HCT116 (cell line): Measurements from ENCODE around the gene CLIP4. TPM values are rescaled to one million over a fixed set of nuclear protein-coding genes. Genes with fewer than 3 reads are reported as not detected.

ENCODE experiments used
- ATAC-seq: fragments of 200-7000 bp; cut with Tn5 transposase; 2 replicates; pipeline ENCODE4 v1.9.1; 2020; ENCODE audit warnings: mild to moderate bottlenecking, moderate library complexity
- BruUV-seq: library from RNA; stranded (reverse); fragments of 400-500 nt; replicated peaks from 2 replicates; lab custom pipeline; 2021; lab: Mats Ljungman, UMichigan
- CTCF ChIA-PET: fragments of 300-600 bp; sonication (Branson Sonifier 250); formaldehyde crosslinking; loops from one replicate; lab custom pipeline; 2021; ENCODE audit warnings: antibody characterized with exemption; lab: Charles Lee
- POLR2A ChIA-PET: fragments of 300-600, 350-600 bp; sonication (Branson Sonifier 250); formaldehyde crosslinking; loops from one replicate; lab custom pipeline; 2021; ENCODE audit warnings: antibody characterized with exemption; lab: Charles Lee
- RAD21 ChIA-PET, 2 experiments: fragments of 300-600 bp; sonication (Branson Sonifier 250); formaldehyde crosslinking; loops; one replicate each; lab custom pipeline; 2023; ENCODE audit warnings: low total read pairs in 2 of 2; ENCODE audit not compliant: uncharacterized antibody in 2 of 2, unreplicated experiment in 2 of 2, low non-redundant PET in 1 of 2; lab: Charles Lee
- DNase-seq: peaks from one replicate; pipeline ENCODE4 v3.0.0-alpha.2; 2010; ENCODE audit warnings: low read depth, low spot score
- H2AFZ ChIP-seq: fragments of 200-600 bp; shearing (Covaris generic), sonication (generic); 2 replicates; pipeline ENCODE4 v1.6.1; 2017; ENCODE audit warnings: low read depth, mixed run types, mixed read lengths, antibody characterized with exemption, low read length; ENCODE audit not compliant: poor library complexity, severe bottlenecking
- H3K27ac ChIP-seq: 2 replicates; pipeline ENCODE4 v1.5.1; 2012; ENCODE audit warnings: low read depth, low read length
- H3K27me3 ChIP-seq: fragments of 200-600 bp; sonication (generic); 2 replicates; pipeline ENCODE4 v1.6.1; 2016; ENCODE audit warnings: mixed run types, low read length, mixed read lengths; ENCODE audit not compliant: insufficient read depth
- H3K36me3 ChIP-seq, 2 experiments: fragments of 200-500 bp in 1 of 2; fragments of 200-600 bp in 1 of 2; sonication (Bioruptor generic) in 1 of 2; sonication (generic) in 1 of 2; 2 replicates each; pipeline versions ENCODE4 v1.5.1 to v1.6.1; 2014 to 2016; ENCODE audit warnings: low read length in 2 of 2, inconsistent platforms in 1 of 2, mixed read lengths in 1 of 2, mixed run types in 1 of 2; ENCODE audit not compliant: insufficient read depth in 2 of 2, control insufficient read depth in 1 of 2
- H3K4me1 ChIP-seq, 2 experiments: fragments of 200-600 bp in 1 of 2; sonication (generic) in 1 of 2; 2 replicates each; pipeline versions ENCODE4 v1.5.1 to v1.6.1; 2012 to 2017; ENCODE audit warnings: low read length in 2 of 2, inconsistent platforms in 1 of 2, mild to moderate bottlenecking in 1 of 2, mixed read lengths in 1 of 2, mixed run types in 1 of 2, moderate library complexity in 1 of 2; ENCODE audit not compliant: insufficient read depth in 2 of 2, control insufficient read depth in 1 of 2
- H3K4me2 ChIP-seq: fragments of 200-600 bp; sonication (generic); 2 replicates; pipeline ENCODE4 v1.6.1; 2017; ENCODE audit warnings: mixed run types, low read length, mixed read lengths
- H3K4me3 ChIP-seq, 2 experiments: fragments of 200-600 bp in 1 of 2; sonication (generic) in 1 of 2; replicated peaks in 1 of 2; 2 replicates each; pipeline ENCODE4 v1.5.1; 2011 to 2016; ENCODE audit warnings: low read length in 2 of 2, control low read depth in 1 of 2, low read depth in 1 of 2, mild to moderate bottlenecking in 1 of 2, mixed read lengths in 1 of 2, mixed run types in 1 of 2
- H3K79me2 ChIP-seq: fragments of 200-600 bp; sonication (generic); 2 replicates; pipeline ENCODE4 v1.6.1; 2017; ENCODE audit warnings: mild to moderate bottlenecking, mixed run types, low read length, moderate library complexity, mixed read lengths; ENCODE audit not compliant: insufficient read depth
- H3K9ac ChIP-seq: fragments of 200-600 bp; sonication (generic); 2 replicates; pipeline ENCODE4 v1.6.1; 2016; ENCODE audit warnings: low read length, mixed read lengths
- H3K9me2 ChIP-seq: fragments of 200-600 bp; sonication (generic), shearing (Covaris generic); 2 replicates; pipeline ENCODE4 v1.6.1; 2017; ENCODE audit warnings: mixed run types, mild to moderate bottlenecking, moderate library complexity; ENCODE audit not compliant: insufficient read depth
- H3K9me3 ChIP-seq, 2 experiments: fragments of 200-500 bp in 1 of 2; fragments of 200-600 bp in 1 of 2; sonication (Bioruptor generic) in 1 of 2; sonication (generic) in 1 of 2; 2 replicates each; pipeline ENCODE4 v1.6.1; 2014 to 2017; ENCODE audit warnings: low read length in 2 of 2, mixed read lengths in 2 of 2, inconsistent platforms in 1 of 2, low read depth in 1 of 2, mild to moderate bottlenecking in 1 of 2, mixed run types in 1 of 2, moderate library complexity in 1 of 2; ENCODE audit not compliant: control insufficient read depth in 1 of 2, insufficient read depth in 1 of 2
- H4K20me1 ChIP-seq: fragments of 200-600 bp; sonication (generic), shearing (Covaris generic); 2 replicates; pipeline ENCODE4 v1.6.1; 2017; ENCODE audit warnings: mixed run types, mild to moderate bottlenecking, moderate library complexity; ENCODE audit not compliant: insufficient read depth
- CBX3 ChIP-seq: IDR thresholded peaks from 2 replicates; pipeline ENCODE4 v1.6.1; 2012; ENCODE audit warnings: low read depth
- CEBPB ChIP-seq: IDR thresholded peaks from 2 replicates; pipeline ENCODE4 v1.6.1; 2012; ENCODE audit warnings: low read depth
- EGR1 ChIP-seq: IDR thresholded peaks from 2 replicates; pipeline ENCODE4 v1.6.1; 2012; ENCODE audit warnings: low read depth
- ELF1 ChIP-seq: IDR thresholded peaks from 2 replicates; pipeline ENCODE4 v1.6.1; 2012; ENCODE audit warnings: low read depth, borderline replicate concordance
- EZH2 ChIP-seq: fragments of 200-600 bp; sonication (generic); IDR thresholded peaks from 2 replicates; pipeline ENCODE4 v1.6.1; 2017; ENCODE audit warnings: antibody characterized with exemption, mixed run types
- EZH2phosphoT487 ChIP-seq: fragments of 200-600 bp; IDR thresholded peaks from 2 replicates; pipeline ENCODE4 v1.6.1; 2018; ENCODE audit warnings: antibody characterized with exemption, borderline replicate concordance
- FOSL1 ChIP-seq: IDR thresholded peaks from 2 replicates; pipeline ENCODE4 v1.6.1; 2012; ENCODE audit warnings: low read depth
- POLR2A ChIP-seq: IDR thresholded peaks from 2 replicates; pipeline ENCODE4 v1.7.0; 2011; ENCODE audit warnings: borderline replicate concordance; ENCODE audit not compliant: insufficient read depth, insufficient read length; ENCODE audit errors: extremely low read depth
- POLR2AphosphoS5 ChIP-seq: IDR thresholded peaks from 2 replicates; pipeline ENCODE4 v1.6.1; 2011; ENCODE audit warnings: mild to moderate bottlenecking, low read depth, low read length, moderate library complexity
- SP1 ChIP-seq: IDR thresholded peaks from 2 replicates; pipeline ENCODE4 v1.6.1; 2012; ENCODE audit warnings: low read depth
- SRF ChIP-seq: IDR thresholded peaks from 2 replicates; pipeline ENCODE4 v1.6.1; 2012; ENCODE audit warnings: low read depth
- TCF7L2 ChIP-seq: IDR thresholded peaks from 2 replicates; pipeline ENCODE4 v1.7.0; 2011; ENCODE audit warnings: borderline replicate concordance, inconsistent platforms; ENCODE audit not compliant: insufficient read depth, insufficient read length; ENCODE audit errors: extremely low read depth
- YY1 ChIP-seq: IDR thresholded peaks from 2 replicates; pipeline ENCODE4 v1.6.1; 2011; ENCODE audit warnings: low read length, low read depth, moderate library complexity, mild to moderate bottlenecking; ENCODE audit not compliant: insufficient replicate concordance; ENCODE audit errors: extremely low read depth
- intact Hi-C: fragments of 100-400 bp; cut with micrococcal nuclease; formaldehyde crosslinking; loops from 2 replicates; pipeline ENCODE4 v1.10.0; 2022
- total RNA-seq: library from RNA; stranded (reverse); gene quantifications from one replicate; pipeline ENCODE4 v1.2.1, GENCODE V29; 2021; ENCODE audit not compliant: unreplicated experiment
- TF ChIP-seq, protein P1 (sequence below), 3 experiments: fragments of 200-600 bp in 1 of 3; sonication (generic) in 1 of 3; IDR thresholded peaks in 2 of 3; conservative IDR thresholded peaks in 1 of 3; 2 replicates each; pipeline ENCODE4 v1.5.1; 2012 to 2017; ENCODE audit warnings: low read depth in 2 of 3, low read length in 2 of 3, antibody characterized with exemption in 1 of 3, borderline replicate concordance in 1 of 3, control low read depth in 1 of 3, mild to moderate bottlenecking in 1 of 3, mixed read lengths in 1 of 3, mixed run types in 1 of 3, moderate library complexity in 1 of 3; ENCODE audit not compliant: insufficient read depth in 1 of 3
- TF ChIP-seq, protein P2 (sequence below): IDR thresholded peaks from 2 replicates; pipeline ENCODE4 v1.6.1; 2011; ENCODE audit warnings: mild to moderate bottlenecking, low read length, moderate library complexity; ENCODE audit not compliant: insufficient replicate concordance; ENCODE audit errors: extremely low read depth
- TF ChIP-seq, protein P3 (sequence below): IDR thresholded peaks from 2 replicates; pipeline ENCODE4 v1.6.1; 2012; ENCODE audit warnings: low read depth
- TF ChIP-seq, protein P4 (sequence below): IDR thresholded peaks from 2 replicates; pipeline ENCODE4 v1.6.1; 2012

The CLIP4 gene
- total RNA-seq, 1 experiment from 2014 or later = 27.8 TPM

DNA sequence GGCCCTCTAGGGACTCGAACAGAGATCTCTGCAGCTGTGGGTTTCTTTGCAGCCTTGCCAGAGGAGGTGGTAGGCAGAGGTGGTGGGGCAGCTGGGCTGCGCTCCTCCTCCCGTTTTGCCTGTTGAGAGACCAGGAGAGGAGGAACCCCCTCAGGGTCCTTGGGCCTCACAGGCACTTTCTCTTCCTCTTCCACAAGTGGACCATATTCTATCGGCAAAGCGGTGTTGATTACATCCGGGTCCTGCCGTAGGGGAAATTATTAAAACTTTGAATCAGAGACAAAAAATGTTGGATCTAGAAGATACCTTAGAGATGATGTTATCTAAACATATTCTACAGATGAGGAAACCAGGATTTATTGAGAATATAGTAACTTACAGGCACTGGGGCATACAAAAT lies 78.5 kb downstream of the CLIP4 start:
- no peaks in the 10 kb centered on the region for H3K9me3 ChIP-seq
- ChIA-PET RAD21 (no interaction called here), CTCF (no interaction called here), POLR2A (no interaction called here)
- DNase-seq (no peak), ATAC-seq (no peak)
- H4K20me1 ChIP-seq = no peaks in the 10 kb centered on the region
- no peaks in the 10 kb centered on the region for H3K9me2 ChIP-seq
- H3K4me2 ChIP-seq = no peak overlapping the region
- no peak overlapping the region for H2AFZ ChIP-seq
- H3K9ac ChIP-seq = no peak overlapping the region
- intact Hi-C loops = loop anchor here (10.0 kb wide), 1 partner anchor 359 kb away; no protein-coding TSS in a partner anchor
- no peak overlapping the region for H3K4me3 ChIP-seq
- H3K4me1 ChIP-seq = no peaks in the 10 kb centered on the region
- no peak for TF ChIP-seq CBX3
- TF ChIP-seq POLR2AphosphoS5 = no peak
- TF ChIP-seq YY1 = no peak
- TF ChIP-seq, protein P1, sequence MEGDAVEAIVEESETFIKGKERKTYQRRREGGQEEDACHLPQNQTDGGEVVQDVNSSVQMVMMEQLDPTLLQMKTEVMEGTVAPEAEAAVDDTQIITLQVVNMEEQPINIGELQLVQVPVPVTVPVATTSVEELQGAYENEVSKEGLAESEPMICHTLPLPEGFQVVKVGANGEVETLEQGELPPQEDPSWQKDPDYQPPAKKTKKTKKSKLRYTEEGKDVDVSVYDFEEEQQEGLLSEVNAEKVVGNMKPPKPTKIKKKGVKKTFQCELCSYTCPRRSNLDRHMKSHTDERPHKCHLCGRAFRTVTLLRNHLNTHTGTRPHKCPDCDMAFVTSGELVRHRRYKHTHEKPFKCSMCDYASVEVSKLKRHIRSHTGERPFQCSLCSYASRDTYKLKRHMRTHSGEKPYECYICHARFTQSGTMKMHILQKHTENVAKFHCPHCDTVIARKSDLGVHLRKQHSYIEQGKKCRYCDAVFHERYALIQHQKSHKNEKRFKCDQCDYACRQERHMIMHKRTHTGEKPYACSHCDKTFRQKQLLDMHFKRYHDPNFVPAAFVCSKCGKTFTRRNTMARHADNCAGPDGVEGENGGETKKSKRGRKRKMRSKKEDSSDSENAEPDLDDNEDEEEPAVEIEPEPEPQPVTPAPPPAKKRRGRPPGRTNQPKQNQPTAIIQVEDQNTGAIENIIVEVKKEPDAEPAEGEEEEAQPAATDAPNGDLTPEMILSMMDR (IDR thresholded peaks at IDR 0.05 in 2 of 3, conservative IDR thresholded peaks at IDR 0.05 in 1 of 3; ENCODE audit: borderline replicate concordance in 1 of 3, insufficient read depth in 1 of 3, low read depth in 2 of 3, low read length in 2 of 3) = no peak
- TF ChIP-seq, protein P2, sequence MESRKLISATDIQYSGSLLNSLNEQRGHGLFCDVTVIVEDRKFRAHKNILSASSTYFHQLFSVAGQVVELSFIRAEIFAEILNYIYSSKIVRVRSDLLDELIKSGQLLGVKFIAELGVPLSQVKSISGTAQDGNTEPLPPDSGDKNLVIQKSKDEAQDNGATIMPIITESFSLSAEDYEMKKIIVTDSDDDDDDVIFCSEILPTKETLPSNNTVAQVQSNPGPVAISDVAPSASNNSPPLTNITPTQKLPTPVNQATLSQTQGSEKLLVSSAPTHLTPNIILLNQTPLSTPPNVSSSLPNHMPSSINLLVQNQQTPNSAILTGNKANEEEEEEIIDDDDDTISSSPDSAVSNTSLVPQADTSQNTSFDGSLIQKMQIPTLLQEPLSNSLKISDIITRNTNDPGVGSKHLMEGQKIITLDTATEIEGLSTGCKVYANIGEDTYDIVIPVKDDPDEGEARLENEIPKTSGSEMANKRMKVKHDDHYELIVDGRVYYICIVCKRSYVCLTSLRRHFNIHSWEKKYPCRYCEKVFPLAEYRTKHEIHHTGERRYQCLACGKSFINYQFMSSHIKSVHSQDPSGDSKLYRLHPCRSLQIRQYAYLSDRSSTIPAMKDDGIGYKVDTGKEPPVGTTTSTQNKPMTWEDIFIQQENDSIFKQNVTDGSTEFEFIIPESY = no peak
- TF ChIP-seq TCF7L2 = no peak
- TF ChIP-seq EGR1 = no peak
- TF ChIP-seq, protein P3, sequence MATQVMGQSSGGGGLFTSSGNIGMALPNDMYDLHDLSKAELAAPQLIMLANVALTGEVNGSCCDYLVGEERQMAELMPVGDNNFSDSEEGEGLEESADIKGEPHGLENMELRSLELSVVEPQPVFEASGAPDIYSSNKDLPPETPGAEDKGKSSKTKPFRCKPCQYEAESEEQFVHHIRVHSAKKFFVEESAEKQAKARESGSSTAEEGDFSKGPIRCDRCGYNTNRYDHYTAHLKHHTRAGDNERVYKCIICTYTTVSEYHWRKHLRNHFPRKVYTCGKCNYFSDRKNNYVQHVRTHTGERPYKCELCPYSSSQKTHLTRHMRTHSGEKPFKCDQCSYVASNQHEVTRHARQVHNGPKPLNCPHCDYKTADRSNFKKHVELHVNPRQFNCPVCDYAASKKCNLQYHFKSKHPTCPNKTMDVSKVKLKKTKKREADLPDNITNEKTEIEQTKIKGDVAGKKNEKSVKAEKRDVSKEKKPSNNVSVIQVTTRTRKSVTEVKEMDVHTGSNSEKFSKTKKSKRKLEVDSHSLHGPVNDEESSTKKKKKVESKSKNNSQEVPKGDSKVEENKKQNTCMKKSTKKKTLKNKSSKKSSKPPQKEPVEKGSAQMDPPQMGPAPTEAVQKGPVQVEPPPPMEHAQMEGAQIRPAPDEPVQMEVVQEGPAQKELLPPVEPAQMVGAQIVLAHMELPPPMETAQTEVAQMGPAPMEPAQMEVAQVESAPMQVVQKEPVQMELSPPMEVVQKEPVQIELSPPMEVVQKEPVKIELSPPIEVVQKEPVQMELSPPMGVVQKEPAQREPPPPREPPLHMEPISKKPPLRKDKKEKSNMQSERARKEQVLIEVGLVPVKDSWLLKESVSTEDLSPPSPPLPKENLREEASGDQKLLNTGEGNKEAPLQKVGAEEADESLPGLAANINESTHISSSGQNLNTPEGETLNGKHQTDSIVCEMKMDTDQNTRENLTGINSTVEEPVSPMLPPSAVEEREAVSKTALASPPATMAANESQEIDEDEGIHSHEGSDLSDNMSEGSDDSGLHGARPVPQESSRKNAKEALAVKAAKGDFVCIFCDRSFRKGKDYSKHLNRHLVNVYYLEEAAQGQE = no peak
- TF ChIP-seq SRF = no peak
- no peak for TF ChIP-seq ELF1
- no peak for TF ChIP-seq EZH2phosphoT487
- TF ChIP-seq SP1 = no peak
- TF ChIP-seq, protein P4, sequence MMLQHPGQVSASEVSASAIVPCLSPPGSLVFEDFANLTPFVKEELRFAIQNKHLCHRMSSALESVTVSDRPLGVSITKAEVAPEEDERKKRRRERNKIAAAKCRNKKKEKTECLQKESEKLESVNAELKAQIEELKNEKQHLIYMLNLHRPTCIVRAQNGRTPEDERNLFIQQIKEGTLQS = no peak
- TF ChIP-seq POLR2A = no peak
- TF ChIP-seq CEBPB = no peak
- TF ChIP-seq EZH2 = no peak
- TF ChIP-seq FOSL1 = no peak
- no peak overlapping the region for H3K27ac ChIP-seq
- BruUV-seq = no TSS peak
- H3K27me3 ChIP-seq = no peaks in the 10 kb centered on the region
- H3K79me2 ChIP-seq = no peaks in the 10 kb centered on the region
- H3K36me3 ChIP-seq = no peaks in the 10 kb centered on the region
